D341Med (cell line): ENCODE results near the gene SYCP1.
A peak's percentile ranks its signal among the peaks of the same experiment; 100 is the strongest.
"Not testable (repeated sequence)": the region's sequence is repeated elsewhere in the genome, so short reads cannot be mapped to it uniquely, and the experiment has no call there.

Experiments
- DNase-seq: peaks from one replicate; pipeline ENCODE4 v3.0.0; 2012; ENCODE audit warnings: low spot score

Gene SYCP1

DNA sequence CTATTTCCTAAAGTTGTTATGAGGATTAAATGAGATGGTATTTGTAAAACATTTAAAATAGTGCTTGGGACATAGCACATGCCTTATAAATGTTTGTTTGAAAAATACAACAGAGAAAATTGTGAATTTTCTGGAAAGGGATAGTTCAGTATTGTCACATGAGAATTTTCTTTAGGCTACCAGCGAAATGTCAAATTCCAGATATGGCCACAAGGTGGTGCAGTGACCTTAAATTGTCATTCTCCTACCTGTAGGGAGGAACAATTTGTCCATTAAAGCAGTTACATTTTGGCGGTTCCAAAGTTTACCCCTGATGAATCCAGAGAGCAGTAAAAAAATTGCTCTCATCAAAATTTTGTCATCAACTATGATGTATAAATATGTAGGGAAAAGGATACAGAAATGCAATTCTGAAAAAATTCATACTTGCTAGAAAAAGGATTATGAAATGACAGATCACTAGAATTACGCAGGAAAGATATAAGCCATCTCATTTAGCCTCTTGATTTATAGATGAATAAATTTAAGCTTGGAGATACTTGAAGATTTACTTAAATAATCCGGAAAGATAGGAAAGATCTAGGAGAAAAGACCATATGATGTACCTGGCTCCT lies 124.7 kb downstream of the SYCP1 start:
- peak; percentile 21 for DNase-seq

DNA sequence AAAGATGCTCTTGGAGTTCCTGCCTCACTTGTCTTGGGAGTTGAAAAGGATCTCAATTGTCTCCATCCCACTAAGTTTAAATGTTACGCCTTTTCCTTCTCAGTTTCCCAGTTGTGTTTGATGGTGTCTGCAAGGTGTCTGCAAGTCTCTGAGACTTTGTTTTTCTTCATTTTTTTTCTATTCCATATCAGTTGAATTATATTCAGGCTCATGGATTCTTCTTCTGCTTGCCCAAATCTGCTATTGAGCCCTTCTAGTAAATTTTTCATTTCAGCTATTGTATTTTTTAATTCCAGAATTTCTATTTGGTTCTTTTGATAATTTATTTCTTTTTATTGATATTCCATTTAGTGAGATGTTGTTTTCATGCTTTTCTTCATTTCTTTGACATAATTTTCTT lies 127.6 kb downstream of the SYCP1 start:
- DNase-seq = no peak

DNA sequence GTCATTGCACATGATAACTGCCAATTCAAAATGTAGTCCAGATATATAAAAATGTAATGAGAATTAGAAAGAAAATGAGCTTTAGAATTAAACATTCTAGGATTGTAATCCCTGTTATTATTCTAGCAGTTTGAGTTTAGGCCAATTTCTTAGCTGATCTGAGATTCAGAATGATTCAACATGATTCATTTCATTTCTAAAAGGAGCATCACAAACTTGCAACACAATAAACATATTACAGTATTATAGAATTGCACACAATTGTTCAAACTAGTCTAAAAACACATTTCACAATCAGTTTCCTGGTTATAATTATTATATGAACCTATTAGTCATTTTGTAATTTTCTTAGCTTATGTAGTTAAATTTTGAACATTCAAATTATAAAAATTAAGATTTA lies 131.6 kb downstream of the SYCP1 start:
- DNase-seq = no peak

DNA sequence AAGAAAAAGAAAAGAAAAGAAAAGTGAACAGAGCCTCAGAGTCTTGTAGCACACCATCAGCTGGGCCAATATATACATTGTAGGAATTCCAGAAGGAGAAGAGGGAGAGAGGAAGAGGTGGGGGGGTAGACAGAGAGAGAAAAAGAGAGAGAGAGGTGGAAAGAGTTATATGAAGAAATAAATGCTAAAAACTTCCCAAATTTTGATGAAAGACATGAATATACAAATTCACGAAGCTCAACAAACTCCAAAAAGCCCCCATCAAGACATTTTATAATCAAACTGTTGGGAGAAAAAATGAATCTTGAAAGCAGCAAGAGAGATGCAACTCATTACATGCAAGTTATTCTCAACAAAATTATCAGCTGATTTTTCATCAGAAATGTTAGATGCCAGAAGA lies 133.4 kb downstream of the SYCP1 start:
- no peak for DNase-seq

DNA sequence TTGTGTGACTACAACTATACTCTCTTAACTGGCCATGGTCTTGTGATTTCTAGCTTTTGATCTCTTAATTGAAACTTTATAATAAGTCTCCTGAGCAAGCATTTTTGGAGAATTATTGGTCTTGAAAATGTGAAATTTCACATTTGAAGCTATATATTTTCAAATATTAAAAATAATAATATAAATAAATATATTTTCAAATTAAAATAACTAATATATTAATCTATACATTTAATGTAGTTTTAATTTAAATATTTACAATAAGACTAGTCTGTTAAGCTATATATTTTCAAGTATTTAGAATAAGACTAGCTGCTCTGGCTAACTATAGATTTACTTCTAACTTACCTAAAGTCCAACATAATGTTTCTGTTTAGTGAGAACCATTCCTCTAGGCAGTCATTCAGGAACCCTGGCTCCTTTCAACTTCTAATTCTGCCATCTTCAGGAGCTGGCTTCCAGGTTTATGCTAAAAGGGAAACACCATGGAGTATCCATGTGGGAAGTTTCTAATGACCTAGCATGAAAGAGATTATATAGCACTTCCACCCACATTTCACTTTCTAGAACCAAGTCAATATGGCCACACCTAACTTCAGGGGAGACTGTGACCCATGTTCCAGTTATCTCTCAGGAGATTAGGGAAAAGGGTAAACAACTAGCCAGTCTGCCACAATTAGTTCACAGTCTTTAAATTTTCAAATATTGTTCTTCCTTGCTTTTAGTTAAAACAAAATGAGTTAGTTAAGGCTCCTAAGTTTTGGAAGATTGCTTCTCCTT lies 143.0 kb downstream of the SYCP1 start:
- DNase-seq = no peak

DNA sequence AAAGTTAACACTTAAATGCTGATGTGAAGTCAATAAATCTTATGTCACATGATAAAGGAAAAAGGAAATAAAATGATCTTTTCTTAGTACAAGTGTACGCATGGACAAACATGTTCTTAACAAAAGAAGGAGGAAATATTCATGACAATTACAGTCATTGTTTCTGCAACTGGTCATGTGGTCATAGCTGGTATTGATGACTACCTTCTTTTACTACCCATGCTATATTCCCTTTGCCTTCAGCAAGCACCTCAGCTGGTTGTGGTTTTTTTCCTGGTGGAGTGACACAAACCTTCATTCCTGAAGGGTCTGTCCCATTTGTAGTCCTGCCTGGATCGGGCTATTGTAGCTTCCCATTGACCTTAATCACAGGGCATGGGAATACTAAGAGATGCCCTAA lies 151.5 kb downstream of the SYCP1 start:
- no peak for DNase-seq

DNA sequence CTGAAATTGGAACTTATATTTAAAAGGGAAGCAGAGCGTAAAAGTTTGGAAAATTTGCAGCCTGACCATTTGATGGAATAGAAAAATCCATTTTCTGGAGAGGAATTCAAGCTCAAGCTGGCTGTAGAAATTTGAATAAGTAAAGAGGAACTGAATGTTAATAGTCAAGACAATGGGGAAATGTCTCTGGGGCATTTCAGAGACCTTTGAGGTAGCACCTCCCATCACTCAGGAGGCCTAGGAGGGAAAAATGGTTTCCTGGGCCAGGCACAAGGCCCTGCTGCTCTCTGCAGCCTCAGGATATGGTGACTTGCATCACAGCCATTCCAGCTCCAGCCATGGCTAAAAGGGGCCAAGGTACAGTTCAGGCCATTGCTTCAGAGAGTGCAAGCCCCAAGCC lies 157.3 kb downstream of the SYCP1 start:
- DNase-seq = no peak

DNA sequence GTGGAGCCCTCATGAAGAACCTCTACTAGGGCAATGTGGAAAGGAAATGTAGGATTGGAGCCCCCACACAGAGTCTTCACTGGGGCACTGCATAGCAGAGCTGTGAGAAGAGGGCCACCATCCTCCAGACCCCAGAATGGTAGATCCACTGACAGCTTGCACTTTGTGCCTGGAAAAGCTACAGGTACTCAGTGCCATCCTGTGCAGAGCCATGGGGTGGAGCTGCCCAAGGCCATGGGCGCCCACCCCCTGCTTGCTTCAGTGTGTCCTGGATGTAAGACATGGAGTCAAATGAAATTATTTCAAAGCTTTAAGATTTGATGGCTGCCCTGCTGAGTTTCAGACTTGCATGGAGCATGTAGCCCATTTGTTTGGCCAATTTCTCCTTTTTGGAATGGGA lies 157.8 kb downstream of the SYCP1 start:
- DNase-seq = no peak

DNA sequence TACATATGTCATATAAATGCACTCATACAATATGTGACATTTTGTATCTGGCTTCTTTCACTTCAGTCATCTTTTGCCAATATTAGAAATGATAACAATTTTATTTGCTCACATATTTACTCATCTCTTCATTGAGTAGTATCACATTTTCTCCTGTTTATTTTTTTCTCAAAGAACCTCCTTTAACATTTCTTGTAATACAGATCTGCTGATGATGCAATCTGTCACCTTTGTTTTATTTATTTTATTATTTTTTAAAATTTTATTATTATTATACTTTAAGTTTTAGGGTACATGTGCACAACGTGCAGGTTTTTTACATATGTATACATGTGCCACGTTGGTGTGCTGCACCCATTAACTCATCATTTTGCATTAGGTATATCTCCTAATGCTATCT lies 159.1 kb downstream of the SYCP1 start:
- DNase-seq = no peak

DNA sequence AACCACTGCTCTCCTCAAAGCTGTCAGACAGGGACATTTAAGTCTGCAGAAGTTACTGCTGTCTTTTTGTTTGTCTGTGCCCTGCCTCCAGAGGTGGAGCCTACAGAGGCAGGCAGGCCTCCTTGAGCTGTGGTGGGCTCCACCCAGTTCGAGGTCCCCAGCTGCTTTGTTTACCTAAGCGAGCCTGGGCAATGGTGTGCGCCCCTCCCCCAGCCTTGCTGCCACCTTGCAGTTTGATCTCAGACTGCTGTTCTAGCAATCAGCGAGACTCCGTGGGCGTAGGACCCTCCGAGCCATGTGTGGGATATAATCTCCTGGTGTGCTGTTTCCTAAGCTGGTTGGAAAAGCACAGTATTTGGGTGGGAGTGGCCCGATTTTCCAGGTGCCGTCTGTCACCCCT lies 164.9 kb downstream of the SYCP1 start:
- DNase-seq = not testable (repeated sequence)

DNA sequence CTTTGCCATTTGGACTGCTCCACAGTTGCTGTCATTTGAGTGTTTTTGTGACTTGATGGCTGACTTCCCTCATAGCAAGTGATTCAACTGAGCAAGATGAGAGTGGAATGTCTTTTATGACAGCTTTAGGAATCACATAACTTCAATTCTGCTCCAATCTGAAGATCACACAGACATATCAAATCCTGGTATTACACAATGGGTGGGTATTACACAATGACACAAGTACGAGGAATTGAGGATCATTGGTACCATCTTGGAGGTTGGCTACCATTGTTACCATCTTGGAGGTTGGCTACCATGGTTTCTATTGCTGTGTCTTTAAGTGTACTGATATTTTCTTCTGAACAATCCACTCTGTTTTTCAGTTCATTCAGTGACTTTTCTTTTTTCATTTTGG lies 166.5 kb downstream of the SYCP1 start:
- DNase-seq = no peak

DNA sequence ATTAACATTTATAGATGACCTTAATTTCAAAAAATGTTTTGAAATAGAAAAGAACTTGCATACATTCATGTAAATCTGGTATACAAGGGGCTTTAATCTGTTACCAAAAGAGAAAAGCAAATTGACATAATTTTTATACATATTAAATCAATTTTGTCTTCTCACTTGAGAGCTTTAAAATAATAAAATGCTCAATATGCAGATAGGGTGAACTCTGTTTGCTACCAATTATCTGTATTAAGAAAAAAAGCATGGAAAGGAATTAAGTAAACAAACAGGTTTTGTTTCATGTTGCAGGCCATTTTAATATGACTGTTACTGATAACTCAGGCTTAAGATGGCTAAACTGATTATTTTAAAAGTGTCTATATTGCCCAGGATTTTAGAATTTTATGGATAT lies 168.9 kb downstream of the SYCP1 start:
- DNase-seq = no peak

DNA sequence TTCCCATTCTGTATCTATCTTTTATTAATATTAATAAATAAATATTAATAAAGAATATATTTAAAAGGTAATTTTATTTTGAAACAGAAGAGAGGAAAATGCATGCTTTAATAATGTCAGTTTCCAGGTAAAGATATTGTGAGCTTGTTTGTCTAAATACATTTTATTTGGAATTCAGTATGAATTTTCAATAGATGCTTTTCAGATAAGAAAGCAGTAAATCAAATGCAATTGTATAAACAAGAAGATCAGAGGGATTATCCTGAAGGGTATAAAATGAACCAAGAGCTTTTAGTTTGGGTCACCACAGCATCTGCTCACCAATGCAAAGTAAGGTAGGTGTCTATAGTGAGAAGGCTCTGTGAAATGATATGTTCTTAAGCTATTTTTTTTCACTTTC lies 174.9 kb downstream of the SYCP1 start, which contains the start of gene TSHB:
TSS of gene TSHB (plus strand) at position 301 of the 400 bp plus-strand sequence. CDS start 3,537 bp downstream, outside the sequence.
- DNase-seq = no peak

DNA sequence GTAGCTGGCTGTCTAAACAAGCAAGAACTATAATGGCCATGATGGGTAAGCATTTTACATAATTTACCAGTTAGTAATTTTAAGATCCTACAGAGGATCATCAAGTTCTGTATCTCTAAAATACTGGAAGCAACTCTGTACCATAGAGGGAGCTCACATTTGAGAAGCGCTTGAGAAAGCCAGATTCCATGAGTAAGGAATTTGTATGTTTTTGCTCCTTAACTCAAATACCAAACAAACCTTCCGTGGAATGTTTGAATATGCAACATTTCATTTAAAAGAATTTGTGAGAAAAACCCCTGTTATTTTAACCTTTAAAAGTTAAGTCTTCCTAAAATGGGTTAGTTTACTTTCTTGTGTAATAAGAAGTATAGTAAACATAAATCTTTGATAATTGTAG lies 176.9 kb downstream of the SYCP1 start:
- DNase-seq = no peak

DNA sequence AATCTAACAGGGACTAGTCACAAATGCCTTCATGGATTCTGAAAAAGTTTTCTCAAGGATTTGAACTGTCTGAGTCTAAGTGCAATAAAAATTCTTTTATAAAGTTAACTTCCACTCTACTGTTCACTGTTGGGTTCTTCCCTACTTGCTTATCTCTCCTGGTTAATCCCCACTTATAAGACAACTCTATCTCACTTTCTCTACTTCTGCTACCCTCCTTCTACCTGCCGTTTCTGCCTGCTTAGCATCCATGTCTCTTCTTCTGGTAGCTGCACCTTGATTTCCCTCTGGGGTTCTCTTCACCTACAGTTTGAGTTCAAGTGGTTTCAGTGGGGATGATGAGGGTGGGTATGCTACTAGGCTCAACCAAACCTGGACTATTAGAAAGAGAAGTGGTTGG lies 181.0 kb downstream of the SYCP1 start:
- DNase-seq = no peak

DNA sequence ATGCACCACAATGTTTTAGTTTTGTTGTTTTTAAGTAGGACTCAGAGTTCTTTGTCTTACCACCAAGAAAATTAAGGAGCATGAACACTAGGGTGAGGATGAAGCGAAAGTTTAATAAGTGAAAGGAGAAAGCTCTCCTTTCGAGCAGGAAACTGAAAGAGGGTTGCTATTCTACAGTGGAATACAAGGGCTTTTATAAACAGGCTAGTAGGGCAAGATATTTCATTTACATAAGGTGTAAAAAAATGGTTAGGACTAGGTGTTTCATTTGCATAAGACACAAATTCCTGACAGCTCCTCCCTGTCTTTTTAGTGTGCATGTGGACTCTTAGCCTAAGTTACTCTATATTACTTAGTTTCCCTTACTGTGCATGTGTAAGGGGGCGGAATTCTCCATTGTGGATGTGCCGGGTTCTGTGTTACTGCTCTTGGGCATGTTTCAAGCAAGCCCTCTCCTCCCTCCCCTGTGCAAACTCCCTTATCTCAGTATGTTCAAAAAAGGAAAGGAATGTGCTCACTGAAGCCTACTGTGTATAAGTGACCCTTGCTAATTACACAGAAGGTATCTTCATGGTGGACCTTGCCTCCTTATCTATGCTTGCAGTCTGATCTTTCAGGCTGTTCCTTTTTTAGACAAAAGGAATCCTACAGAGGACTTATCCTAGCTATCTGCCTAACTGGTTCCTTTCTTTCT lies 182.3 kb downstream of the SYCP1 start:
- DNase-seq = no peak

DNA sequence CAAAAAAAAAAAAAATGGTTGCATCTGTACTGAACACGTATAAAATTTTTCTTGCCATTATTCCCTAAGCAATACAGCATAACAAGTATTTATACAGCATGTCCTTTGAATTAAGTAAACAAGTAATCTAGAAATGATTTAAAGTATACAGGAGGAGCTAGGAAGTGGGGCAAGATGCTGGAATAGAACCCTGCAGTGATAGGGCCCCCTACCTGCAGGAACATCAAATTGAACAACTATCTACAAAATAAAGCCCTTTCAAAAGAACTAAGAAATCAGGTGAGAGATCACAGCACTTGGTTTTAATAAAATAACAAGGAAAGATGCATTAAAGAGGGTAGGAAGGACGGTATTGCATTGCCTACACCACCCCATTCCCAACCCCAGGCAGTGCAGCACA lies 185.8 kb downstream of the SYCP1 start:
- no peak for DNase-seq

DNA sequence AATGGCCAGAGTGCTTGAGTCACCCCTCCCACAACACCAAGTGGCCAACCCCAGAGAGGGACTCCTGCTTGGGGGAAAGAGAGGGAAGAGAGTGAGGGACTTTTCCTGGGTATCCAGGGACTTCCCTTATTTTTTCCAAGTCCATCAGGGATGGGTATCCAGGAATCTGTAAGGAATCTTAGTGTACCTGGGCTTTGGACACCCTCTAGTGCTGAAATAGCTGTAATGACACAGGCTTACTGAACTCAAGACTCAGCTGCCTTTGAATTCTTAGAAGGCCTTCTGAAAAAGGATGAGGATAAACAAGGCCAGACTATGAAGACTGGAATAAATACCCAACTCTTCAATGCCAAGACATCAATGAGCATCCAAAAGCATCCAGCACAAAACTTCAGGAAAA lies 187.0 kb downstream of the SYCP1 start:
- peak; percentile 33 for DNase-seq
